WERI-Rb-1 (cell line): ENCODE measurements around the gene OSBPL6.
A peak's percentile ranks its signal among the peaks of the same experiment; 100 is the strongest.

Experiments
- DNase-seq: peaks from one replicate; pipeline ENCODE4 v3.0.0-alpha.2; 2020
- H3K27ac ChIP-seq: fragments of 250-450 bp; sonication (Bioruptor Pico); 2 replicates; pipeline ENCODE4 v1.5.1; 2020; ENCODE audit warnings: mild to moderate bottlenecking, moderate library complexity
- H3K27me3 ChIP-seq: fragments of 250-450 bp; sonication (Bioruptor Pico); 2 replicates; pipeline ENCODE4 v1.5.1; 2021; ENCODE audit warnings: mild to moderate bottlenecking, low read depth, moderate library complexity; ENCODE audit not compliant: insufficient read depth, severe bottlenecking
- H3K36me3 ChIP-seq: fragments of 250-450 bp; sonication (Bioruptor Pico); 2 replicates; pipeline ENCODE4 v1.5.1; 2020; ENCODE audit warnings: mild to moderate bottlenecking, moderate library complexity
- H3K4me3 ChIP-seq: 2 replicates; pipeline ENCODE4 v1.5.1; 2011; ENCODE audit warnings: low read depth, mild to moderate bottlenecking, control low read depth, low read length
- H3K9me3 ChIP-seq: fragments of 250-450 bp; sonication (Bioruptor Pico); 2 replicates; pipeline ENCODE4 v1.5.1; 2021; ENCODE audit warnings: mild to moderate bottlenecking, moderate library complexity; ENCODE audit not compliant: severe bottlenecking
- TF ChIP-seq, protein P1 (sequence below): IDR thresholded peaks from 2 replicates; pipeline ENCODE4 v1.5.1; 2011; ENCODE audit warnings: low read depth, mild to moderate bottlenecking, control low read depth, inconsistent platforms, low read length

The OSBPL6 gene

DNA sequence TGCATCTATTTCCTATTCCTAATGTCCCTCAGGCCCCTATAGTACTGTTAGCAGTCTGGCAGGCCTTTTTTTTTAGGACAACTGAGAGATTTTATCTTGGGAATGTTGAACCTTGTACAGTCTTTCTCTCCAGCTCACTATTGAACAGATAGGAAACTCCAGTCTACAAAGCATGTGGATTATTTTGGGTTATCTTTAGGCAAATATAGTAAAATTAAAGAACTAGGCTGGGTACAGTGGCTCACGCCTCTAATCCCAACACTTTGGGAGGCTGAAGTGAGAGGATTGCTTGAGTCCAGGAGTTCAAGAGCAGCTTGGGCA, 102.7 kb downstream of the OSBPL6 start:
- TF ChIP-seq, protein P1, sequence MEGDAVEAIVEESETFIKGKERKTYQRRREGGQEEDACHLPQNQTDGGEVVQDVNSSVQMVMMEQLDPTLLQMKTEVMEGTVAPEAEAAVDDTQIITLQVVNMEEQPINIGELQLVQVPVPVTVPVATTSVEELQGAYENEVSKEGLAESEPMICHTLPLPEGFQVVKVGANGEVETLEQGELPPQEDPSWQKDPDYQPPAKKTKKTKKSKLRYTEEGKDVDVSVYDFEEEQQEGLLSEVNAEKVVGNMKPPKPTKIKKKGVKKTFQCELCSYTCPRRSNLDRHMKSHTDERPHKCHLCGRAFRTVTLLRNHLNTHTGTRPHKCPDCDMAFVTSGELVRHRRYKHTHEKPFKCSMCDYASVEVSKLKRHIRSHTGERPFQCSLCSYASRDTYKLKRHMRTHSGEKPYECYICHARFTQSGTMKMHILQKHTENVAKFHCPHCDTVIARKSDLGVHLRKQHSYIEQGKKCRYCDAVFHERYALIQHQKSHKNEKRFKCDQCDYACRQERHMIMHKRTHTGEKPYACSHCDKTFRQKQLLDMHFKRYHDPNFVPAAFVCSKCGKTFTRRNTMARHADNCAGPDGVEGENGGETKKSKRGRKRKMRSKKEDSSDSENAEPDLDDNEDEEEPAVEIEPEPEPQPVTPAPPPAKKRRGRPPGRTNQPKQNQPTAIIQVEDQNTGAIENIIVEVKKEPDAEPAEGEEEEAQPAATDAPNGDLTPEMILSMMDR = no peak
- Histone ChIP-seq H3K27me3 (no peaks in the 10 kb centered on the region), H3K36me3 (no peaks in the 10 kb centered on the region; the same call in none of the 2 replicates), H3K9me3 (no peaks in the 10 kb centered on the region), H3K4me3 (no peak overlapping the region), H3K27ac (no peak overlapping the region)
- no peak for DNase-seq

DNA sequence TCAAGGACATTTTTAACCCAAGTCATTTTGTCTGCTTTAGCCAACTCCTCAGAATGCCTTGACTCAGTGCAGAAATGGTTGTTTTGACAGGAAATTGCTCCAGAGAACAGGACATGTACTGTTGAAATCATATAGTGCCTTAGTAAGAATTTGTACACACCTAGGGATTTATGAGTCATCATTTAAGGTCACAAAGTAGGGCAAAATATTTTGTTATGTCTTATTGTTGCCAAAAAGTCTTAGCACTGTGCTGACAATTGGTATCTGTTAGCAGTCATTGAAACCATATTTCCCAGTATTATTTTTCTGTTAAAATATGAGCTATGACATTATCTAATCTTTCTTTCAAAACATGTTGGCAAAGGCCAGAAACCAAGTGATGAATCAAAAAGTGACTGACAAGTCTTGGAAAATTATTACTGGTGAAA, 104.5 kb downstream of the OSBPL6 start:
- no peak overlapping the region for H3K4me3 ChIP-seq
- no peak overlapping the region for H3K27ac ChIP-seq
- TF ChIP-seq, protein P1 = no peak
- no peaks in the 10 kb centered on the region for H3K9me3 ChIP-seq
- H3K36me3 ChIP-seq = no peaks in the 10 kb centered on the region; the same call in 1 of the 2 replicates
- no peaks in the 10 kb centered on the region for H3K27me3 ChIP-seq
- no peak for DNase-seq

GRCh38 chr2:178301649-178302238, 107.4 kb downstream of the OSBPL6 start:
- Histone ChIP-seq H3K27ac (no peak overlapping the region), H3K4me3 (no peak overlapping the region), H3K9me3 (no peaks in the 10 kb centered on the region), H3K36me3 (no peaks in the 10 kb centered on the region; the same call in 1 of the 2 replicates), H3K27me3 (no peaks in the 10 kb centered on the region)
- TF ChIP-seq, protein P1 = no peak
- DNase-seq = no peak

GRCh38 chr2:178304333-178304732, 110.0 kb downstream of the OSBPL6 start:
- TF ChIP-seq, protein P1 = no peak
- DNase-seq = peak; percentile 35
- peaks cover 17% of the 10 kb centered on the region; the same call in 1 of the 2 replicates for H3K36me3 ChIP-seq
- H3K27me3 ChIP-seq = no peaks in the 10 kb centered on the region
- H3K9me3 ChIP-seq = no peaks in the 10 kb centered on the region
- H3K27ac ChIP-seq = peak overlapping the region; percentile 31; the same call in 1 of the 2 replicates
- no peak overlapping the region for H3K4me3 ChIP-seq

DNA sequence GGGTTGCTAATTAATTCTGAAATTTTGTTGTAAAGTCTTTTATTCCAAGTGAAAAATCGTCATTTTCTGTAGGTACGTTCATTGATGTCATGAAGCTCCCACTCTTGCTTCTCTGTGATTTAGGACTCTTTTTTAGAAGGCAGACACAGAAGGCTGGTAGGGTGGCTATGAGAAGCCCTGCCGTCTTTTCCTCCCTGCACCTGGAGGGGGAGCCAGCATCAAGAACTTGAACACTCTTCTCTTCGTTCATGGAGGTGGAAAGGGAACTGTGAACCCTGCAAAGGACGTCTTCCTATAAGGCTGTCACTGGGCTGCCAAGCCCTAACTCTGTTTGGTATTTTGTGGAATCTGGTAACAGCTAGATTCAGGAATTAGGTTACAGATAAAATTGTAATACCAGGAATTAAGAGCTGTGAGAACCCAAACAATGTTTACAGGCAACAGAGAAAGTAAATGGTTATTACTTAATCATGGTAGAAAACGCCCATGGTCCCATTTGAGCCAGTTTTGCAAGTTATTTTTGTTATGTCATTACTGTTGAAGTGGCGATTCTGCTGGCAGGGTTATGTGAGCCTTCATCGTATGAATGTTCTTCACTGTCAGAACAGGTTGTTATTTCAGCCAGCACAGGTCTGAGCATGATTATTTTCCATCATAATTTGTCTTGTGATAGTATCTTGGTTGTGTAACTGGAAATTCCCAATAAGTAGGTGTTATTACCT, 112.2 kb downstream of the OSBPL6 start:
- no peak overlapping the region for H3K4me3 ChIP-seq
- DNase-seq = peak; percentile 79
- H3K27me3 ChIP-seq = no peaks in the 10 kb centered on the region
- H3K36me3 ChIP-seq = peaks cover 17% of the 10 kb centered on the region
- no peaks in the 10 kb centered on the region for H3K9me3 ChIP-seq
- H3K27ac ChIP-seq = no peak overlapping the region
- TF ChIP-seq, protein P1 = peak; percentile 82

DNA sequence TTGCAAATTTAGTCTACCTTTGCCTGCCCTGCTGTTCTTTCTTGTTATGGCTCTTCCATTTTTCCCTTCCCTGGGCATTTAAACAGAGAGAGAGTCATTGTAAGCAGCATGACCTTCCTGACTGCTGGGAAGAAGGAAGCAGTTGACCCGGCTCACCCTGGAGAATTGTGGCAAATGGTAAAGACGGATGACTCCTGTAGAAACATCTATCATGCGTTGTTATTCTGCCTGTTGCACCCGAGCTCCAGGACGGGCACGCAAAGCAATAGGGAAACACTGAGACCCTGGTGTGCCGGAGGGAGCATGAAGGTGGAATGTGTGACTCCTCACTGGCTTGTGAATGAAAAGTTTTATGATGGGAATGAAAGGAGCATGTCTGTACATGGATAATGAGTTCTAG, 113.3 kb downstream of the OSBPL6 start:
- Histone ChIP-seq H3K9me3 (no peaks in the 10 kb centered on the region), H3K27me3 (no peaks in the 10 kb centered on the region), H3K36me3 (peaks cover 17% of the 10 kb centered on the region), H3K27ac (no peak overlapping the region), H3K4me3 (no peak overlapping the region)
- TF ChIP-seq, protein P1 = no peak
- no peak for DNase-seq
